IPS-18a (cell line): ENCODE measurements around the gene CR1L.
"Not testable (repeated sequence)": the region's sequence is repeated elsewhere in the genome, so short reads cannot be mapped to it uniquely, and the experiment has no call there.

ENCODE experiments used
- H3K27ac ChIP-seq: one replicate; pipeline ENCODE4 v1.5.1; 2013; ENCODE audit warnings: low read length
- H3K27me3 ChIP-seq: one replicate; pipeline ENCODE4 v1.6.1; 2013; ENCODE audit warnings: mild to moderate bottlenecking, low read length; ENCODE audit not compliant: control insufficient read depth, insufficient read depth
- H3K36me3 ChIP-seq: one replicate; pipeline ENCODE4 v1.6.1; 2013; ENCODE audit warnings: low read depth, low read length; ENCODE audit not compliant: control insufficient read depth
- H3K4me1 ChIP-seq: one replicate; pipeline ENCODE4 v1.6.1; 2013; ENCODE audit warnings: low read depth, low read length; ENCODE audit not compliant: control insufficient read depth
- H3K4me3 ChIP-seq: one replicate; pipeline ENCODE4 v1.5.1; 2013; ENCODE audit warnings: low read length
- H3K9ac ChIP-seq: one replicate; pipeline ENCODE4 v1.6.1; 2013; ENCODE audit warnings: mild to moderate bottlenecking, low read length, moderate library complexity
- H3K9me3 ChIP-seq: one replicate; pipeline ENCODE4 v1.6.1; 2013; ENCODE audit warnings: low read depth, low read length; ENCODE audit not compliant: control insufficient read depth

CR1L gene

GRCh38 chr1:207752456-207752998, 107.6 kb downstream of the CR1L start:
- H3K27ac ChIP-seq = peak overlapping the region; percentile 70
- H3K9ac ChIP-seq = peak overlapping the region; percentile 83
- H3K4me3 ChIP-seq = peak overlapping the region; percentile 98
- peaks cover 13% of the 10 kb centered on the region for H3K36me3 ChIP-seq
- H3K9me3 ChIP-seq = no peaks in the 10 kb centered on the region
- H3K27me3 ChIP-seq = no peaks in the 10 kb centered on the region
- H3K4me1 ChIP-seq = peaks cover 40% of the 10 kb centered on the region

- H3K9me3 ChIP-seq = no peaks in the 10 kb centered on the region
- no peak overlapping the region for H3K27ac ChIP-seq
- no peaks in the 10 kb centered on the region for H3K27me3 ChIP-seq
- peak overlapping the region; percentile 83 for H3K9ac ChIP-seq
- H3K36me3 ChIP-seq = peaks cover 23% of the 10 kb centered on the region
- peaks cover 33% of the 10 kb centered on the region for H3K4me1 ChIP-seq
- peak overlapping the region; percentile 98 for H3K4me3 ChIP-seq
Observed at GRCh38 chr1:207753611-207754010, 108.7 kb downstream of the CR1L start.

- Histone ChIP-seq H3K4me3 (peak overlapping the region; percentile 98), H3K36me3 (peaks cover 27% of the 10 kb centered on the region), H3K9me3 (no peaks in the 10 kb centered on the region), H3K9ac (peak overlapping the region; percentile 83), H3K4me1 (peaks cover 29% of the 10 kb centered on the region), H3K27ac (no peak overlapping the region), H3K27me3 (no peaks in the 10 kb centered on the region)
Observed at GRCh38 chr1:207754011-207754410, 109.1 kb downstream of the CR1L start.

- Histone ChIP-seq H3K27ac (no peak overlapping the region), H3K4me1 (peaks cover 27% of the 10 kb centered on the region), H3K36me3 (peaks cover 38% of the 10 kb centered on the region), H3K27me3 (no peaks in the 10 kb centered on the region), H3K9me3 (no peaks in the 10 kb centered on the region), H3K4me3 (no peak overlapping the region), H3K9ac (no peak overlapping the region)
Observed at GRCh38 chr1:207754974-207755700, 110.2 kb downstream of the CR1L start.

- Histone ChIP-seq H3K27me3 (no peaks in the 10 kb centered on the region), H3K4me3 (no peak overlapping the region), H3K27ac (no peak overlapping the region), H3K36me3 (peaks cover 46% of the 10 kb centered on the region), H3K4me1 (peaks cover 22% of the 10 kb centered on the region), H3K9me3 (no peaks in the 10 kb centered on the region), H3K9ac (no peak overlapping the region)
Observed at GRCh38 chr1:207755846-207756693, 111.1 kb downstream of the CR1L start.

- no peaks in the 10 kb centered on the region for H3K4me1 ChIP-seq
- no peaks in the 10 kb centered on the region for H3K27me3 ChIP-seq
- no peak overlapping the region for H3K4me3 ChIP-seq
- H3K9ac ChIP-seq = no peak overlapping the region
- H3K36me3 ChIP-seq = peaks cover 96% of the 10 kb centered on the region
- H3K27ac ChIP-seq = no peak overlapping the region
- no peaks in the 10 kb centered on the region for H3K9me3 ChIP-seq
Observed at GRCh38 chr1:207762622-207763021, 117.7 kb downstream of the CR1L start.

GRCh38 chr1:207763091-207763490, 118.2 kb downstream of the CR1L start:
- H3K9ac ChIP-seq = no peak overlapping the region
- peaks cover 95% of the 10 kb centered on the region for H3K36me3 ChIP-seq
- no peak overlapping the region for H3K4me3 ChIP-seq
- no peaks in the 10 kb centered on the region for H3K9me3 ChIP-seq
- H3K27ac ChIP-seq = no peak overlapping the region
- H3K4me1 ChIP-seq = no peaks in the 10 kb centered on the region
- no peaks in the 10 kb centered on the region for H3K27me3 ChIP-seq

- Histone ChIP-seq H3K36me3 (peaks cover 96% of the 10 kb centered on the region), H3K27me3 (no peaks in the 10 kb centered on the region), H3K27ac (no peak overlapping the region), H3K9me3 (no peaks in the 10 kb centered on the region), H3K4me3 (no peak overlapping the region), H3K4me1 (no peaks in the 10 kb centered on the region), H3K9ac (no peak overlapping the region)
Observed at GRCh38 chr1:207763972-207764371, 119.0 kb downstream of the CR1L start.

- H3K4me3 ChIP-seq = no peak overlapping the region
- H3K9me3 ChIP-seq = no peaks in the 10 kb centered on the region
- H3K27me3 ChIP-seq = no peaks in the 10 kb centered on the region
- no peak overlapping the region for H3K27ac ChIP-seq
- no peak overlapping the region for H3K9ac ChIP-seq
- H3K4me1 ChIP-seq = no peaks in the 10 kb centered on the region
- H3K36me3 ChIP-seq = peaks cover 86% of the 10 kb centered on the region
Observed at GRCh38 chr1:207766569-207766968, 121.6 kb downstream of the CR1L start.

- not testable (repeated sequence) for H3K4me1 ChIP-seq, H3K9ac ChIP-seq, H3K9me3 ChIP-seq, H3K27me3 ChIP-seq, H3K4me3 ChIP-seq, H3K27ac ChIP-seq
- H3K36me3 ChIP-seq = peaks cover 55% of the 10 kb centered on the region
Observed at GRCh38 chr1:207770514-207770913, 125.6 kb downstream of the CR1L start.
